ENCODE data around the gene IRF4. TPM values are rescaled to one million over a fixed set of nuclear protein-coding genes. Genes with fewer than 3 reads are reported as not detected.

IRF4 gene
- 0.24 TPM for total RNA-seq (ENCODE audit: insufficient read depth, low replicate concordance)

DNA sequence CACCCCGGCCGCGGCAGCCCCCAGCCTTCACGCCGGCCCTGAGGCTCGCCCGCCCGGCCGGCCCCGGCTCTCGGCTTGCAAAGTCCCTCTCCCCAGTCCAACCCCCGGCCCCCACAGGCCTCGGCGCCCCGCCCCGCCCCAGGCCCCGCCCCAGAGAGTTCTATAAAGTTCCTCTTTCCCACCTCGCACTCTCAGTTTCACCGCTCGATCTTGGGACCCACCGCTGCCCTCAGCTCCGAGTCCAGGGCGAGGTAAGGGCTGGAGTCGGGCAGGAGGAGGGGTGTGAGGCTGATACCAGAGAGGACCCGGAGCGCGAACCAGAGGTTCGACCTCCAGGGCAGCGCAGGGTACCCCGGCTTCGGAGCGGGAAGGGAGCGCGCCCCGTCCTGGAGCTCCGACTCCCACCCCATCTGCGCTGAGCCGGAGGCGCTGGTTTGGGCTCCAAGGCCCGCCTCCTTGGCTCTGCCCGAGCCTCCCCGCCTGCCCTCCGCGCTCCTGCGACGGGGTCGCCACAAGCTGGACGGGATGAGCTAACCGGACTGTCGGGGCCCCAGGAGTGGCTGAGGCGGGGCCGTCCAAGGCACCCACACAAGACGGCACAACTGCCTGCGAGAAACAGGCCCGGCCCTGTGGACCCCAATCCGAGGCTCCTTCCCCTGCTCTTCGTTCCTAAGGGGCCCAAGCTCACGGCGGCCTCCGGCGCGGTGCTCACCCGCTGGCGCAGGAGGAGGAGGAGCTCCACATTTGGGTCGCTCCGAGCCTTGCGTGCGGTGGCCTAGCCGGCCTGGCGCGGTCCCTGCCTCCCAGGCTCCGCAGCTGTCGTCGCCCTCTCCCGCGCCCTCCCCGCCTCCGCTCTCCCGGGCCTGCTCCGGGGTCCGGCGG, at the start of gene IRF4:
TSS of gene IRF4 (plus strand) at position 194 of the 882 bp plus-strand sequence. CDS start 1,401 bp downstream, outside the sequence.
- no peak for DNase-seq (ENCODE audit: low spot score)

DNA sequence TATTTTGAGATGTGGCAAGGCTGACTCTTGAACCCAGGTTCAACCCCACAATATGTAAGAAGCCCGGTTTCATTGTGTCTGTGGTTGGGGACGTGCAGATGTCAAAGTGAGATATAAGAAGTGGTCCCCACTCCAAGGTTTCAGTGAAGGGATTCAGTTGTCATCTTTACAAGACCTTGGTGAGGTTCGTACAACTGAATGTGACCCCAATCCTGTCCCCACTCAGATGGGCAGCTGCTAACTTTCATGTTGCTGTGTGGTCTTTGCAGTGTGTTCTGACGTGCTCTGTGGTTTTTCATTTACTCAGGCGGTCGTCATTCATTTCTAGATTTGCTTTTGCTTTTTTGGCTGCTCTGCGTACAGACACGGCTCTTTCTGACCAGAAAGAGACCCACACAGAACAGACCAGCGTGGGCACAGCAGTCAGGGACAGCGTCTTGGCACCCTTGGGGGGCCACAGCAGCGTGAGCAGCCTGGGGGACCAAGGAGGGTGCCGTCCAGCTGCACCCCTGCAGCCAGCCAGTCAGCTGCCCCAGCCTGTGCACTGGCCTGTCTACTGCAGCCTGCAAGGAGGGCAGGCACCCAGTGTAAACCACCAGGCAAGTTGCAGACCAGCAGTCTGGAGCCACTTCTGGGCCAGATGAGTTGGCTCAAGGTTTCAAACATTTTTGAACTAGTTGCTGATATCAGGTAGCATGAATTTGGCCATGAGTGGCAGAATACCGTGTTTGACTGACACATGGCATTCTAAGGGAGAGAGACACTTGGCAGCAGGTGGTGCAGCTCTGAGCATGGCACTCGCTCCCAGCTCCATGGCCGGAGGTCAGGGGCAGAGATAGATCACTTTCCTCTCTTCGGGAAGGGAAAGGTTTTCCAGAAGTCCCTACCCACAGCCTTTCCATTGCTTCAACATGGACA, 49.4 kb upstream of the IRF4 start:
- no peak for DNase-seq (ENCODE audit: low spot score)

DNA sequence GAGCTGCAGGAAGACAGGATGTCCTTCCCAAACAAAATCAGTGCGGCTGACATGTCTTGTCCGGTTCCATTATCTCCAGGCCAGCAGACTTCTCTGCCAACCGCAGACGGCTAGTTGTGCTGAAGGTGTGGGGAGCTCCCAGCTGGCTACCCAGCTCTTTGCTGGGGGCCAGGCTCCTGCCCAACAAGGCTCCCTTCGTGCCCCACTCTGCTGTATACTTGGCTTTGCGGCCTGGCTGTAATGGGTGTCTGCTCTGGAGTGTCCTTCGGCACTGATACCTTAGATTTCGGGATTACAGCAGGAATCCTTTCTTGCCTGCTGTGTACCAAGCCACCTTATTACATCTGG, 48.7 kb upstream of the IRF4 start:
- DNase-seq (ENCODE audit: low spot score) = no peak

DNA sequence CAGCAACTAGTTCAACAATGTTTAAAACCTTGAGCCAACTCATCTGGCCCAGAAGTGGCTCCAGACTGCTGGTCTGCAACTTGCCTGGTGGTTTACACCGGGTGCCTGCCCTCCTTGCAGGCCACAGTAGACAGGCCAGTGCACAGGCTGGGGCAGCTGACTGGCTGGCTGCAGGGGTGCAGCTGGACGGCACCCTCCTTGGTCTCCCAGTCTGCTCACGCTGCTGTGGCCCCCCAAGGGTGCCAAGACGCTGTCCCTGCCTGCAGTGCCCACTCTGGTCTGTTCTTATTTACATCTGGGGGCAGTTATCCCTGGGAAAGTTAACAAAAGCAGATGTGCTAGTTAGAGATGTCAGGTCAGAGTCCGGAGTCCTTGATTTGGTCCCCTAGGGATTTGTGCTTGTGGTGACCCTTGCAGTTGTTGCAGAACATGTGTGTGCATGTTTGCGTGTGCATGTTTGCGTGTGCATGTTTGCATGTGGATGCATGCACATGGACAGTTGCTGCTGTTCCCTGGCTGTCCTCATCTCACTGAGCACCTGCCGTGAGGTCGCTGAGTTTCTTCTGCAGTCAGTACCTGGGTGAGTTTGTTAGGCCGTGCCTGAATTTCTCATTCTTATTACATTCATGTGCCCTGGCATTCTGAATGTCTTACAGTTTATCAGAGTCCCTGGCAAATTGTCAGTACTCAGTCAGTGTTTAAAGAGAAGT, 48.2 kb upstream of the IRF4 start:
- DNase-seq (ENCODE audit: low spot score) = no peak

DNA sequence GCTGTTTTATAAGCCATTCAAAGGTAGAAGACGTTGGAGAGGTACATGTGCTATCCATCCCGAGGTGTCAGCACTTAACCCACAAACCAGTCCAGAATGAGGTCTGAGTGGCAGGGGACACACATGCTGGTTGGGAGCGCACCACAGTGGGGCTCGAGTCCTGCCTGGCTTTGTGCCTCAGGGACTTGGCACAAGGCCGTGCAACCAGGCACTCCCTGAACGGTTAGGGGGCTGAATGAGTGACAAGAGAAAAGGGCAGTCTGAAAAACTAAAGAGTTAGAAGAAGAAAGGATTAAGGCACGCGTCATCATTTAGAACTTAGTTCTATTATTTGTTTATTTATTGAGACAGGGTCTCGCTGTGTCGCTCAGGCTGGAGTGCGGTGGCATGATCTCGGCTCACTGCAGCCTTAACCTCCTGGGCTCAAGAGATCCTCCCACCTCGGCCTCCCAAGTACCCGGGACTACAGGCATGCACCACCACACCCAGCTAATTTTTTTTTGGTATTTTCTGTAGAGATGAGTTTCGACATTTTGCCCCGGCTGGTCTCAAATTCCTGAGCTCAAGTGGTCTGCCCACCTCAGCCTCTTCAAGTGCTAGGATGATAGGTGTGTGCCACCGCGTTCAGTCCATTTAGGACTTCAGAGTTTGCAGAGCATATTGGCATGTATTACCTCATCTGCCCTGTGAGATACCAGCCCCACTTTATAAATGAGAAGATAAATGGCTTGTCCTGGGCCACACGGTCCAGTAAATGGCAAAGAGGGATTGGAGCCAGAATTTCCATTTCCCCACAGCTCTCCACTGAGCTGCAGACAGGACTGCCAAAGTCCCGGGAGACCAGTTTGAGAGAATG, 47.4 kb upstream of the IRF4 start:
- DNase-seq (ENCODE audit: low spot score) = no peak

DNA sequence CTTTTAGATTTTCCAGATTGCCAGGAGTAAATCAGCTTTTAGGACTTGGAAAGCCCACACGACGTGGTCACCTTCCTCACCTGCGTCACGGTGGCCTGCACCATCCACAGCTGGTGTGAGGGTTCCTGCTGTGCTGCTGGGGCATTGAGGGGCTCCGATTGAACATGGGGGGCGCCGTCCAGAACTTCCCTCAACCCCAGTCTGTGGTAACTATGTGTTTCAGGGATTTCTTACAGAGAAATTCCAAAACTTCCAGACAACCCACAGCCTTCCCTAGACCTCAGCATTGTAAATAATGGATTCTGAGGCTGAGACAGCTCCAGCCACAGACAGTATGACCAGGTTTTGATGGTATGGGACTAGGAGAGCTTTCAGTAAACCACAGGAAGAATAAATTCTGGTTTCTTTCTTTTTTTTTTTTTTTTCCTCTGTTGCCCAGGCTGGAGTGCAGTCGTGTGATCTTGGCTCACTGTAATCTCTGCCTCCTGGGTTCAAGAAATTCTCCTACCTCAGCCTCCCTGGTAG, 46.7 kb upstream of the IRF4 start:
- no peak for DNase-seq (ENCODE audit: low spot score)

DNA sequence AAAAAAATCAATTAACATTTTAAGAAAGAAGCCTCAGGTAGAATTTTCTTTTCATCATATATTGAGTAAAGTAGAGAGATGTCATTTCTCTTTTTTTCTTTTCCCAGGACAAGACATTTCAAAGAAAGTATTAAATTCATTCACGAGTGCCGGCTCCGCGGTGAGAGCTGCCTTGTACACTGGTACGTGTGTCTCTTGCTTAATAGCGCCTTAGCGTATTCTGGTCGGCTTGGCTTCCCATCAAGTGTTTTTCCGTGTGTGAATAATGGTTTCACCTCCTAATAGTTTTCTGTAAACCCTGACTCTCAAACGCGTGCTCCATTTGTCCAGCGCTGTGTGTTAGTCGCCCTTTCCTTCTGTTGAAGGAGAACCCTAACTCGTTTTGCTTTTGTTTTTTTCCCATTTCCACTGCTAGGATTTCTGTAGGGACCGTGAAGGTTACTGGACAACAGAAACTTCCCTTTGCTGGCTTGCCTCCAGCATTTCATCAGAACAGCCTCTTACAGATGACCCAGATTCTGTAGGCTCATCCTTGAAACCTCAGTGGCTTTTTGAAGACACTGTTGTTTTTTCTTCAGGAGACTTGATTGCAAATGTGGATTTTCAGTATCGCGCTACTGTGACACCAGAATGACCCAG, 45.7 kb upstream of the IRF4 start:
- peak; percentile 64 for DNase-seq (ENCODE audit: low spot score)

DNA sequence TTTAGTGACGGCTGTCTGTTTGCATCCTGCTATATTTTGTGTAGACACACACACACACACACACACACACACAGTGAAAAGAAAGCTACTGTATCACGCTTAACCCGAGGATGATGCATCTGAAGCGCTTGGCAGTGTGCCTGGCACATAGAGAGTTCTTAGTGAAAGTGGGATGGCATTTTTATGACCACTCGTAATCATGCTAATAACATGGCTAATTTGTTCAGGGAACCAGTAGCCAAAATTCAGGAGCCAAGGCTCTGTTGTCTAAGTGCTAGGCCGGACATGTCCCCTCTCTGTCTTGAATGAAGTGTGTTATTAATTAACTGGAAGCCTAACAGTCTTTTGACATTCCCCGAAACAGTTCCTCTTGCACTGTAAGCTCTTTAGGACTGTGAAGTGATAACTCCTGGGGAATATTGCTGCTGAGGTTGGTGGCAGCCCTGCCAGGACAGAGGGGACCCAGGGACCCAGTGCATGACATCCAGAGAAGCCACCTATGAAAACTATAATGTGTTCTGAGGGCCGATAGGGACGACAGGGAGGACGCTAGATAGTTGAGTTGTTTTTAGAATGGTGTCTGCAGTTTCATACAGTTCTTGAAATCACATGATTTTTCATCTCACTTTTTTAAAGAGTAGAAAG, 45.0 kb upstream of the IRF4 start:
- peak; percentile 72 for DNase-seq (ENCODE audit: low spot score)

DNA sequence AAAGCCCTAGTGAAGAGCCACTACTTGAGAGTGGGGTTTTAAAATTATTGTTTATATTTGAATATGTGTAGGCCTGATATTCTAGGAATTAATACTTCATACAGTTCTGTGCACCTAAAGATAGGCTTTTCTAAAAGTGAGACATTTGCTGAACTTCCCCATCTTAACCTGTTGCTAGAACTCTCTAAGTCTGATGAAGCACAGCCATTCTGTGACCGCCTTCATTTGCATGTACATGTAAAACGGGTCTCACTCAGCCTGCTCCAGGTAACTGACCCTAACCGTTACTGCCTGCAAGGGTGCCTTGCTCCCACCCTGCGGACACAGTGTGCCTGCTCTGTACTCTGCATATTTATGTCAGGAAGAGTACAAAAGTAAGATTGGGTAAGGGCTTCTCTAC, 44.3 kb upstream of the IRF4 start:
- DNase-seq (ENCODE audit: low spot score) = no peak

DNA sequence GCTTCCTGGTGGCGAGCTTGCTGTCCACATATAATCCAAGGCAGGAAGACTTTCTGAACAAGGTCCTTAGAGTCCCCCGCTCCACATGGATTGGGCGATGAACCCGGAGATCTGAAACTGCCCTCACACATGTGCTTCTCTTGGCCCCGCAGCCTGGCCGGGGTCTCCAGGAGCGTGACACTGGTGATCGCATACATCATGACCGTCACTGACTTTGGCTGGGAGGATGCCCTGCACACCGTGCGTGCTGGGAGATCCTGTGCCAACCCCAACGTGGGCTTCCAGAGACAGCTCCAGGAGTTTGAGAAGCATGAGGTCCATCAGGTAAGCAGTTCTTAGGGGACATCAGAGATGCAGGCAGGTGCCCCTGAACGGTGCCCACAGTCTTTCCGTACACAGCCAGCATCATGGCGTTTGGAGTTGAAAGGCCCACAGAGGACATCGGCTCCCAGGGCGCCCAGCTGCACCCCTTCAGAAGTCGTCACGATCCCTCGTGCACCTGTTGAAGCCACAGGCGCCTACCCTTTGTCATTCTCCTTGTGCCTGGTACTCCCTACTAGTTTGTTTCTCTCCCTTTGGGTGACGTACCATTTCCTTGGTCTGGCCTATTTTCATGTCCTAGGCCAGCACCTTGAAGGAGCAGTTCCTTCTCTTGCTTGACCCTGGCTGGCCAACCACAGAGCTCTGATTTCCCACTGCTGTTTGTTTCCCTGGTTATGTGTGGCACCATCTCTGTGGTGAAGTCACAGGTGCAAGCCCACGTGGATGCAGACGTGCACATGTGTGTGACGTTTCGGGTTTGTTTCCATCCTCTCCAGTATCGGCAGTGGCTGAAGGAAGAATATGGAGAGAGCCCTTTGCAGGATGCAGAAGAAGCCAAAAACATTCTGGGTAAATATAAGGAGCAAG, 43.3 kb upstream of the IRF4 start:
- DNase-seq (ENCODE audit: low spot score) = no peak

DNA sequence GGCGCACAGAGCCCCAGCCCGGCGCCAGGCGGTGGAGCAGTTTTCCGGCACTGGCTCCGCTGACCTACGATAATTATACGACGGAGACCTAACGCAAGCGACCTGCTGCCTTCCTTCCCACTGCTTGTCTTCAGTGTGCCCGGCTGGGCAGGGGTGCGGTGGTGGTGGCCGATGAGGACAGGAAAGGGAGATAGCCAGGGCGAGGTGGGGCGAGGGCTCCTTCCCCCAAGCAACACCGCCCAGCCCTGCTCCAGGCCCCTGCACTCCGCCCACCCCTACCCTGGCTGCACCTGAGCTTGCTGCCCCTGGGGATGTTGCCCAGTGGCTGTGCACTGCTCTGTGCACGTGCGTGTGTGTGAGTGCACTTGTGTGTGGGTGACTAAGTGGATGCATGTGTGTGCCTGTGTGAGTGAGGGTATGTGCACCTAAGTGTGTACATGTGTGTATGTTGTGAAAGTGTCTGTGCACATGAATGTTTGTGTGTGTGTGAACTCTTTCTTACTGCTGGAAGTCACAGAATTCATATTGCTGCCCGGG, 42.6 kb upstream of the IRF4 start:
- no peak for DNase-seq (ENCODE audit: low spot score)

DNA sequence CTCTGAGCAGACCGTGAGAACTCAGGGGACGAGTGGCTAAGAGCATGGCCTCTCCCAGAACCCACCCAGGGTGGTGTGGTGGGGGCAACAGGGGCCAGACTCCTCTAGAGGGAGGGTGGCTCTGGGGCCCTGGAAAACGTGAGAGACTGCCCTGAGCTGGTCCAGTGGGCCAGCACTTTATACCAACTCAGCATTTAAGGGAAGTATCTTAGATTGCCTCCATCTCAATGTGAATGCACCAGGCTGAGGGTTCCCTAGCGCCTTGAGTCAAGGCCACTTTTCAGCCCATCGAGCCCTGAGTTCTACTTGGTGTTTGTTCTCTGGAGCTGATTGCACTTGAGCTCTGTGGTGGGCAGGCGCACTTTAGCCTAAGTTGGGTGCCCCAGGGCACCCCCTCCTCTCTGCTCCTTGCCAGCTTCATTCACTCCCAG, 42.0 kb upstream of the IRF4 start:
- no peak for DNase-seq (ENCODE audit: low spot score)

DNA sequence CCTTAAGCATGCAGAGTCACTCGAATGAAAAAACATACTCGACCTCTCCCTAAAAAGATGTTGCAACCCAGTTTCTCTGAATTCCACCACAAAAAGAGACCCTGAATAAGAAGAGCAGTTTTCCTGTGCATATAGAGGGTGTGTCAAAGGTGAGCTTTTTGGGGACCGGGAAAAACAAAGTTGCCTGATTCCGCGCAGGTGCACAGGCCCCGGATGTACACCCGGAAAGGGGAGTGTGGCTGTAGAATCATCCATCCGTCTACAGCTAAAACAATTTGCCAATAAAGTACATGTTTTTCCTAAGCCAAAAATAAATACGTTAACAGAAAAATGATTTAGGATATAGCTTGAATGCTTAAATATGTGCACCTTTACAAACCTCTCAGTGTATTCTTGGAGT, 41.2 kb upstream of the IRF4 start:
- DNase-seq (ENCODE audit: low spot score) = no peak

DNA sequence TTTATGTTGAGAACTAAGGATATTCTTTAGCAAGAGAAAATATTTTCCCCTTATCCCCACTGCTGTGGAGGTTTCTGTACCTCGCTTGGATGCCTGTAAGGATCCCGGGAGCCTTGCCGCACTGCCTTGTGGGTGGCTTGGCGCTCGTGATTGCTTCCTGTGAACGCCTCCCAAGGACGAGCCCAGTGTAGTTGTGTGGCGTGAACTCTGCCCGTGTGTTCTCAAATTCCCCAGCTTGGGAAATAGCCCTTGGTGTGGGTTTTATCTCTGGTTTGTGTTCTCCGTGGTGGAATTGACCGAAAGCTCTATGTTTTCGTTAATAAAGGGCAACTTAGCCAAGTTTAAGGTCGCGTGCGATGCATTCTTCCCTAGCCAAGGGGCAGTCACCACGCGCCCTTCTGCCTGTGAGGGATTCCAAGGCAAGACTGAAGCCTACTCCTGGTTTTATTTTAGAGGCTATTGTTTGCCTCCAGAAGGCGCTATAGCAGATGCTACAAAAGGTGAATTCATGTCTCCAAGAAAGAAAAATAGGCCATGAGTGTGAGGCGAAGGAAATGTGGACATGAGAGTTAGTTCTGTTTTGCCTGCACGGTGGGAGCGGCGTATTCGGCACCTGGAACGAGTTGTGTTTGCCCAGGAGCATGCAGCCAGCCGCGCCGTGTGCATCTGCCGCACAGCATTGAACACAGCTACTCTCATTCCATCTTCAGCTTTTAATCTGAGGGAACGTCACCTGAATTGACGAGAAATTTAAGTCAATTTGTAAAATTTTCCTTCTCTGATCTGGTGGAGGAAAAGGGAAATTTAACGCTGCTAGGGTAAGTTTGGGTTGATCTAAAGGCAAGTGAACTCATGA, 40.3 kb upstream of the IRF4 start:
- DNase-seq (ENCODE audit: low spot score) = no peak

DNA sequence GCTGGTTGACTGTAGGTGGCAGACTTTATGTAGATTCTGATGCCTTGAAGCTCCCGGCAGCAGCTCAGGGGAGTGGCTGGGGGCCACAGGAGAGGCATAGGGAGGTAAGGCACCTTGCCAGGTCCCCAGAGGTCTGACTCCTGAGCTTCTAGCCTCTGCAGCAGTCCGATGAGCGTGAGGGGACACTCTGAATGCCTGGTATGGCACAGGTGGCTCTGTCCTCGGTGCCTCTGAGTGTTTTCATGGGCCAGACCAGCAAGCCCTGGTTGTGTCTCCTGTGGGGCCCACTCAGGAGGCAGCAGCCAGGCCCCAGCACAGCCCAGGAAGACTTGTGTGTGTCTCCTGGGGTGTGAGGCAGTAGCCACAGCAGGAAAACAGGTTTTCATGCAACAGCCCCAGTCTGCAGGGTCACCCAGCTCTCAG, 39.7 kb upstream of the IRF4 start:
- no peak for DNase-seq (ENCODE audit: low spot score)

DNA sequence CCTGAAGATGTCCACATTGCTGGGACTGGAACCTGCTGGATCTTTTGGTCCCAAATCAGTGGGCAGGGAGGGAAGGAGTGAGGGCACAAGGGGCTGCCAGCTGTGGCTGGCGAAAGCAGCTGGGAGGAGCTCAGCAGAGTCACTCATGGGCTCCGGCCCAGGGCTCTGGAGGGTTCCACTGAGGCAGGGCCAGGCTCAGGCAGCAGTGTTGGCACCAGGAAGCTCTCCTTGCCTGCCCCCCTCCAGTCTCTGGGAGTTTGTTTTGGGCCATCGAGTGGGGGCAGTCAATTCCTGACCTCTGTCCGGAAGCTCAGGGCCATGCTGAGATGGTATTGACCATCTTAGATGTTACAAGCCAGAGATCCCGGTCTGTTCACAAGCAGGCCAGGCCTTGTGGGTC, 39.1 kb upstream of the IRF4 start:
- DNase-seq (ENCODE audit: low spot score) = no peak

DNA sequence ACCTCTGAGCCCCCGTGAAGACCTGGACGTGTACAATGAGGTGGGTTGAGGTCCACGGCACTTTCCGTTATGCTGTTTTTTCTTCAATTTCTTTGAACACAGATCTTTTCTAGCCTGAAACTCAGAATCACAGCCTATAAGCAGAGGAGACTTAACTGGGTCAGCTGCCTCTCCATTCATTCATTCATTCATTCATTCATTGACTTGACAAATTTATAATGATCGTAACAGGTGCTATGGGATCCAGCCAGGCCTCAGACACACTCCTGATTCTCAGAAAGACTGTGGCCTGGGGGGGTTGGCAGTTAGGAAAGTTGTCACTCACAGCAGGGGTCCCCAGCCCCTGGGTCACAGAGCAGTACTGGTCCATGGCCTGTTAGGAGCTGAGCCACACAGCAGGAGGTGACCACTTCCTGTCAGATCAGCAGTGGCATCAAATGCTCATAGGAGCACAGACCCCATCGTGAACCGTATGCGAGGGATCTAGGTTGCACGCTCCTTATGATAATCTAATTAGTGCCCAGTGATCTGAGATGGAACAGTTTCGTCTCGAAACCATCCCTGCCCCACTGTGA, 38.6 kb upstream of the IRF4 start:
- no peak for DNase-seq (ENCODE audit: low spot score)
